OCI-LY3 (cell line): ENCODE data around the gene OSTF1.

Source experiments
- EZH2phosphoT487 ChIP-seq: fragments of 200-600 bp; shearing (Covaris generic); IDR thresholded peaks from 2 replicates; pipeline ENCODE4 v1.6.1; 2018; ENCODE audit warnings: antibody characterized with exemption, mixed run types, low read depth
- TF ChIP-seq, protein P1 (sequence below): fragments of 200-600, 300-600 bp; sonication (generic); IDR thresholded peaks from 2 replicates; pipeline ENCODE4 v1.5.1; 2014; ENCODE audit warnings: antibody characterized with exemption, low read length, low read depth

DNA sequence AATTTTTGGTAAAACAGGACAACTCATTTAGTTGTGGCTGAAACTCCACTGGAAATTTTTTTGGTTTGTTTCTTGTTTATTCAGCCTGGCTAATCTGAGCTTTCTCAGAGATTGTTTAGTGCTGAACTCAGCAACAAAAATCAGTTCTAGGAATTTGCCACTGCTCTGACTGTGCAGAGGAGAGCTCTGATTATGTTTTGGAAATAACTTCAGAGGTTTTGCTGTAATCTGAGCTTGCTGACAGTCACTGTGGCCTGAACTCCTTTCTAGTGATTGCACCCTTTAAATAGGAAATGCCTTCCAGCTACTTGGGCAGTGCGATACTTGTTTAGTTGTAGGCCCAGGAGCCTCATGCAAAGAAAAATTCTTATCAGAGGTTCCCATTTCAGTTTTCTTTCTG lies 60.2 kb downstream of the OSTF1 start:
- TF ChIP-seq, protein P1, sequence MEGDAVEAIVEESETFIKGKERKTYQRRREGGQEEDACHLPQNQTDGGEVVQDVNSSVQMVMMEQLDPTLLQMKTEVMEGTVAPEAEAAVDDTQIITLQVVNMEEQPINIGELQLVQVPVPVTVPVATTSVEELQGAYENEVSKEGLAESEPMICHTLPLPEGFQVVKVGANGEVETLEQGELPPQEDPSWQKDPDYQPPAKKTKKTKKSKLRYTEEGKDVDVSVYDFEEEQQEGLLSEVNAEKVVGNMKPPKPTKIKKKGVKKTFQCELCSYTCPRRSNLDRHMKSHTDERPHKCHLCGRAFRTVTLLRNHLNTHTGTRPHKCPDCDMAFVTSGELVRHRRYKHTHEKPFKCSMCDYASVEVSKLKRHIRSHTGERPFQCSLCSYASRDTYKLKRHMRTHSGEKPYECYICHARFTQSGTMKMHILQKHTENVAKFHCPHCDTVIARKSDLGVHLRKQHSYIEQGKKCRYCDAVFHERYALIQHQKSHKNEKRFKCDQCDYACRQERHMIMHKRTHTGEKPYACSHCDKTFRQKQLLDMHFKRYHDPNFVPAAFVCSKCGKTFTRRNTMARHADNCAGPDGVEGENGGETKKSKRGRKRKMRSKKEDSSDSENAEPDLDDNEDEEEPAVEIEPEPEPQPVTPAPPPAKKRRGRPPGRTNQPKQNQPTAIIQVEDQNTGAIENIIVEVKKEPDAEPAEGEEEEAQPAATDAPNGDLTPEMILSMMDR, result no peak
- no peak for TF ChIP-seq EZH2phosphoT487
